Measurements from ENCODE around the gene SRGAP2. TPM values are rescaled to one million over a fixed set of nuclear protein-coding genes. Genes with fewer than 3 reads are reported as not detected.
"Not testable (repeated sequence)": the region's sequence is repeated elsewhere in the genome, so short reads cannot be mapped to it uniquely, and the experiment has no call there.

SRGAP2 gene
- total and polyA plus RNA-seq, 9 of the 15 experiments (the other 6 are each of a cell fraction or from before 2014, with no cell fraction given) = 4.1 to 50.7 (median 15.6) TPM

DNA sequence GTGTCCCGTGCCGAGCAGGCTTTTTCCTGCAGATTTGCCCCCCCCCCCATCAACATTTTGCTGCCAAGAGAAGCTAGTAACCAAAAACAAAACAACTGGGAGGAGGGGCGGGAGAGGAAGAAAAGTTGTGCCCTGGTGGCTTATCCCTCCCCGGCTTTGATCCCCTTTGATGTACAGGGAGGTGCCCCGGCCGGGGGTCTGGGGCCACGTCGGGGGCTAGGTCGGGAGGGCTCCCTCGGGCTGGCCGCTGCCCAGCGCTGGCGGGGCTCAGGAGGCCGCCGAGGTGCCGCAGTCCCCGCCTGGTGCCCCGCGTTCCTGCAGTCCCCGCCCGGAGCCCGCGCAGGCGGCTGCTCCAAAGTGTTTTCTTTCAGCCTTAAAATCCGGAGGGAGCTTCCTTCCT lies 1.5 kb downstream of the SRGAP2 start:
- peak in 1 of 4 experiments; percentile 3 for DNase-seq (ENCODE audit: extremely low read depth in 1 of 4, low spot score in 3 of 4)
- WGBS (ENCODE audit: insufficient coverage, low coverage, missing lambda C conversion rate) = no CpG with 5 or more reads among the region's 25 CpGs
- POLR2A ChIA-PET; H2AFZ ChIP-seq (ENCODE audit: low read depth, low read length); H3K9me3 ChIP-seq (replicated peaks; ENCODE audit: control insufficient read depth, insufficient read depth, low read depth, low read length); BruUV-seq (replicated peaks); H3K4me2 ChIP-seq (ENCODE audit: insufficient read depth, low read length); H3K36me3 ChIP-seq (ENCODE audit: control insufficient read depth, insufficient read depth, low read length); in situ Hi-C loops (cut with MboI); H4K20me1 ChIP-seq (replicated peaks; ENCODE audit: control insufficient read depth, insufficient read depth, low read length); H3K27me3 ChIP-seq (ENCODE audit: control insufficient read depth in 2 of 2, insufficient read depth in 2 of 2, low read length in 2 of 2); H3K79me2 ChIP-seq (ENCODE audit: control insufficient read depth, insufficient read depth, low read length); CTCF ChIA-PET (ENCODE audit: low intra/inter-chr PET ratio); H3K9me1 ChIP-seq (ENCODE audit: control insufficient read depth, insufficient read depth, low read length); FAIRE-seq; intact Hi-C loops (cut with micrococcal nuclease); H3K4me1 ChIP-seq (replicated peaks in 1 of 2; ENCODE audit: control insufficient read depth in 2 of 2, insufficient read depth in 2 of 2, low read length in 2 of 2); ATAC-seq; H3K27ac ChIP-seq (ENCODE audit: extremely low read depth, low read depth, low read length): not testable (repeated sequence)
- Histone ChIP-seq H3K4me3 (peak overlapping the region; percentile 29; the same call in 1 of the 2 replicates), H3K9ac (ENCODE audit: insufficient read depth in 1 of 2, low read depth in 2 of 2, low read length in 2 of 2) (0 out of 4 replicates have a peak overlapping the region, but pooled peaks of 1 of the 2 experiments have one; percentile 71)
- peak; percentile 30 for TF ChIP-seq CXXC5 (CRISPR knock-in tag; IDR thresholded peaks at IDR 0.05)

GRCh38 chr1:206205569-206205968 lies 2.2 kb downstream of the SRGAP2 start:
- not testable (repeated sequence) for ATAC-seq

DNA sequence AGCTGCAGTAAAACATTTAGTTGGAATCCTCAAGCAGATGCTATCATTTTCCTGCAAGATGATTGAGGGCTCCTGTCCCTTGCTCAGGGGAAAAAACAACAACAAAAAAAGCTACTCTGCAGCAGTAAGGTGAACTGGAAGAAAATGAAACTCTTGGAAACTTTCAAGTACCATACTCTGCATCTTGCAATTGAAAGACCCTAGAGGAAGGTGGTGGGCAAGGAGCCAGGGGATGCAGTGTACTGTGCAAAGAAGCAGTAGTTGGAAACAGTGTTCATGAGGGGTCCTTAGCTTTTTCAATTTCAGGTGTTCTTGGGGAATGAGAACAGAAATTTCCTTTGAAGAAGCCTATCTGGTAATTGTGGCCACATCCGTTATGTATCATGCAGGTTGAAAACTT lies 7.5 kb downstream of the SRGAP2 start:
- DNase-seq (ENCODE audit: extremely low read depth in 1 of 4, low spot score in 3 of 4); ATAC-seq; H3K9ac ChIP-seq (ENCODE audit: insufficient read depth in 1 of 2, low read depth in 2 of 2, low read length in 2 of 2); H3K79me2 ChIP-seq (ENCODE audit: control insufficient read depth, insufficient read depth, low read length); BruUV-seq (replicated peaks); H3K36me3 ChIP-seq (ENCODE audit: control insufficient read depth, insufficient read depth, low read length); POLR2A ChIA-PET; intact Hi-C loops (cut with micrococcal nuclease); H3K9me1 ChIP-seq (ENCODE audit: control insufficient read depth, insufficient read depth, low read length); H3K4me3 ChIP-seq; H3K9me3 ChIP-seq (replicated peaks; ENCODE audit: control insufficient read depth, insufficient read depth, low read depth, low read length); H3K4me2 ChIP-seq (ENCODE audit: insufficient read depth, low read length); H3K4me1 ChIP-seq (replicated peaks in 1 of 2; ENCODE audit: control insufficient read depth in 2 of 2, insufficient read depth in 2 of 2, low read length in 2 of 2); FAIRE-seq; in situ Hi-C loops (cut with MboI); H3K27me3 ChIP-seq (ENCODE audit: control insufficient read depth in 2 of 2, insufficient read depth in 2 of 2, low read length in 2 of 2); H2AFZ ChIP-seq (ENCODE audit: low read depth, low read length); CTCF ChIA-PET (ENCODE audit: low intra/inter-chr PET ratio); H3K27ac ChIP-seq (ENCODE audit: extremely low read depth, low read depth, low read length); H4K20me1 ChIP-seq (replicated peaks; ENCODE audit: control insufficient read depth, insufficient read depth, low read length): not testable (repeated sequence)
- no CpG with 5 or more reads among the region's 1 CpG for WGBS (ENCODE audit: insufficient coverage, low coverage, missing lambda C conversion rate)

More at GRCh38 chr1:206205569-206205968, 2.2 kb downstream of the SRGAP2 start:
- H3K4me3 ChIP-seq; H3K79me2 ChIP-seq (ENCODE audit: control insufficient read depth, insufficient read depth, low read length); H3K36me3 ChIP-seq (ENCODE audit: control insufficient read depth, insufficient read depth, low read length); H3K9ac ChIP-seq (ENCODE audit: insufficient read depth in 1 of 2, low read depth in 2 of 2, low read length in 2 of 2); intact Hi-C loops (cut with micrococcal nuclease); H3K27me3 ChIP-seq (ENCODE audit: control insufficient read depth in 2 of 2, insufficient read depth in 2 of 2, low read length in 2 of 2); H3K9me3 ChIP-seq (replicated peaks; ENCODE audit: control insufficient read depth, insufficient read depth, low read depth, low read length); H2AFZ ChIP-seq (ENCODE audit: low read depth, low read length); POLR2A ChIA-PET; H4K20me1 ChIP-seq (replicated peaks; ENCODE audit: control insufficient read depth, insufficient read depth, low read length); BruUV-seq (replicated peaks); H3K4me2 ChIP-seq (ENCODE audit: insufficient read depth, low read length); H3K9me1 ChIP-seq (ENCODE audit: control insufficient read depth, insufficient read depth, low read length); H3K27ac ChIP-seq (ENCODE audit: extremely low read depth, low read depth, low read length); in situ Hi-C loops (cut with MboI); CTCF ChIA-PET (ENCODE audit: low intra/inter-chr PET ratio); H3K4me1 ChIP-seq (replicated peaks in 1 of 2; ENCODE audit: control insufficient read depth in 2 of 2, insufficient read depth in 2 of 2, low read length in 2 of 2); FAIRE-seq; DNase-seq (ENCODE audit: extremely low read depth in 1 of 4, low spot score in 3 of 4): not testable (repeated sequence)
- WGBS (ENCODE audit: insufficient coverage, low coverage, missing lambda C conversion rate) = 57% methylated on average over 6 of the region's 31 CpGs

DNA sequence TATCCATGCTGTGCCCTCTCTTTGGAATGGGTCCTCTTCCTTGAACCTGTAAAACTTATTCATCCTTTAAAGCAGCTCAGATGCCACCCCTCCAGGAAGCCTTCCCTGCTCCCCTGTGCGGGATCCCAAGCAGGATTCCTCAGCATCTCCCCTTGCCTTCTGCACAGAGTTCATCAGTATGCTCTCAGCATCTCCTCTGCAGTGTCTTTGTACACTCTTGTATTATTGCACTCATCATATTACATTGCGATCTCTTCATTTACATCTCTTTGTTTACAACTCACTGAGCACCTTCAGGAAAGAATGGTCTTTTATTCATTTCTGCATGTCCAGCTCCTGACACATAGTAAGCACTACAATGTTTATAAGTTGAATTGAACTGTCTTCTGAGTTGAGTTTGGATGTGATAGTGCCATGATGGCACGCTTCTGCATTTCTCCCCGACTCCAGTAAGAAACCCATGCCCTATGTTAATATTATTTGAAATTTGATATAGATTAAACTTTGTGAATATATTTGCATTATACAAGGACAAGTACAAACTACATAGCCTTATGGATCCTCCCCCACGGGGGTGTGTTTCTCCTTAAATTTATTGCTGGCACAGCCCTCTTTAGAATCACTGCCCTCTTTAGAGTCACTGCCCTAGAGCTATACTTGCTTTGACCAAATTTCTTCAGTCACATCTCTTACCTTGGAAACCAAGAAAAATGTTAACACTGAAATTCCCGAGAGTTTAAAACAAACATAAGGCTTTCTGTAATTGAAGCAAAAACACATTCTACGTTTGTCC lies 12.5 kb downstream of the SRGAP2 start:
- H3K36me3 ChIP-seq (ENCODE audit: control insufficient read depth, insufficient read depth, low read length); H3K9me3 ChIP-seq (replicated peaks; ENCODE audit: control insufficient read depth, insufficient read depth, low read depth, low read length); ATAC-seq; H3K9ac ChIP-seq (ENCODE audit: insufficient read depth in 1 of 2, low read depth in 2 of 2, low read length in 2 of 2); H3K9me1 ChIP-seq (ENCODE audit: control insufficient read depth, insufficient read depth, low read length); POLR2A ChIA-PET; in situ Hi-C loops (cut with MboI); H3K4me1 ChIP-seq (replicated peaks in 1 of 2; ENCODE audit: control insufficient read depth in 2 of 2, insufficient read depth in 2 of 2, low read length in 2 of 2); H3K4me3 ChIP-seq; BruUV-seq (replicated peaks); DNase-seq (ENCODE audit: extremely low read depth in 1 of 4, low spot score in 3 of 4); CTCF ChIA-PET (ENCODE audit: low intra/inter-chr PET ratio); H3K79me2 ChIP-seq (ENCODE audit: control insufficient read depth, insufficient read depth, low read length); H3K27me3 ChIP-seq (ENCODE audit: control insufficient read depth in 2 of 2, insufficient read depth in 2 of 2, low read length in 2 of 2); FAIRE-seq; H2AFZ ChIP-seq (ENCODE audit: low read depth, low read length); H4K20me1 ChIP-seq (replicated peaks; ENCODE audit: control insufficient read depth, insufficient read depth, low read length); intact Hi-C loops (cut with micrococcal nuclease); H3K4me2 ChIP-seq (ENCODE audit: insufficient read depth, low read length); H3K27ac ChIP-seq (ENCODE audit: extremely low read depth, low read depth, low read length): not testable (repeated sequence)
- WGBS (ENCODE audit: insufficient coverage, low coverage, missing lambda C conversion rate) = 38% methylated on average over 2 of the region's 7 CpGs
